ENCODE data around the gene HRK. TPM values are rescaled to one million over a fixed set of nuclear protein-coding genes. Genes with fewer than 3 reads are reported as not detected.

Gene HRK
- total RNA-seq, 1 experiment from 2014 or later = 2.6 TPM

DNA sequence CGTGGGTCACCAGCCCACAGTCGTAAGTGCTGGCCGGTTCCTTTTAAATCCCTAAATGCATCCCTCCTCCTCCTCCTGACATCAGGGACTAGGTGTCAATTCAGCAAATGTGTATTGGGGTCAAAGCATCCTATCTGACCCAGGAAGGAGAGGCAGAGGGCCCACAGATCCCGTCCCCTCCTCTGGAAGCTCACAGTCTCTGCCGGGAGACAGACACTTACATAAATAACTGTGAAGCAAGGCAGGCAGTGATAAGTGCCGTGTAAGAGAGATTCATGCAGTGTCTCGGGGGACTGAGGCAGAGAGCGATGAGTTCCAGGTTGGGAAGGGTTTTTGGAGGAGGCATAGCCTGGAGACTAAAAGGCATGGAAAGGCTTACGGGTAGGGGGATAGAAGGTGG lies 44.1 kb downstream of the HRK start:
- H3K4me1 ChIP-seq (ENCODE audit: insufficient read depth, low read length) = no peaks in the 10 kb centered on the region
- H3K9me3 ChIP-seq (ENCODE audit: control insufficient read depth, low read depth, low read length) = no peaks in the 10 kb centered on the region
- H3K27ac ChIP-seq (ENCODE audit: insufficient read length, low read depth, low read length) = no peak overlapping the region
- H3K23ac ChIP-seq (ENCODE audit: insufficient read length, low read depth, low read length) = no peak overlapping the region
- H2BK15ac ChIP-seq (ENCODE audit: low read depth, low read length) = no peak overlapping the region
- Mint-ChIP-seq H3K9me3 (no peaks in the 10 kb centered on the region), H3K27ac (peak overlapping the region; percentile 36 to 74 (median 74); a peak in 6 of 7 replicates), H3K4me3 (no peak overlapping the region), H3K27me3 (ENCODE audit: low read depth) (no peaks in the 10 kb centered on the region), H3K4me1 (peaks cover 6 to 7% of the 10 kb centered on the region in 2 experiments), H3K36me3 (ENCODE audit: insufficient read depth in 1 of 3, low read depth in 3 of 3) (peaks cover 2 to 24% (median 22%) of the 10 kb centered on the region in 3 experiments; a peak in 5 of 7 replicates)
- H3K79me2 ChIP-seq (ENCODE audit: insufficient read depth, low read length) = no peaks in the 10 kb centered on the region
- no peak overlapping the region for H3K4me2 ChIP-seq (ENCODE audit: insufficient read depth, insufficient read length, low read length)
- no peak overlapping the region for H3K4ac ChIP-seq (ENCODE audit: low read depth, low read length)
- H3K14ac ChIP-seq (ENCODE audit: insufficient read depth, low read length) = no peak overlapping the region; the same call in 1 of the 2 replicates
- peaks cover 3% of the 10 kb centered on the region for H4K20me1 ChIP-seq (ENCODE audit: control insufficient read depth, insufficient read depth, insufficient read length)
- H3K79me1 ChIP-seq (ENCODE audit: insufficient read depth, low read depth, low read length, poor library complexity, severe bottlenecking) = no peaks in the 10 kb centered on the region
- H3K9ac ChIP-seq (ENCODE audit: extremely low read depth, insufficient read length, low read length) = no peak overlapping the region
- no peak overlapping the region for H2AFZ ChIP-seq (ENCODE audit: low read length)
- H2BK120ac ChIP-seq (ENCODE audit: low read depth, low read length, poor library complexity, severe bottlenecking) = no peak overlapping the region
- no peak overlapping the region for H2BK12ac ChIP-seq (ENCODE audit: insufficient read length, low read depth, low read length)
- no peak overlapping the region for H2AK5ac ChIP-seq (ENCODE audit: insufficient read length, low read length)
- no peak overlapping the region for H3T11ph ChIP-seq (ENCODE audit: low read length)
- TF ChIP-seq CTCF (conservative IDR thresholded peaks at IDR 0.05) = no peak
- no peak overlapping the region for H4K5ac ChIP-seq (ENCODE audit: insufficient read length, low read depth, low read length)
- H2BK20ac ChIP-seq (ENCODE audit: low read depth, low read length, poor library complexity, severe bottlenecking) = no peak overlapping the region
- H3K27me3 ChIP-seq (ENCODE audit: insufficient read depth, low read length) = no peaks in the 10 kb centered on the region
- no CpG with 5 or more reads among the region's 9 CpGs for WGBS (ENCODE audit: extremely low coverage, insufficient read length, low lambda C conversion rate)
- no peak for DNase-seq
- H4K91ac ChIP-seq (ENCODE audit: insufficient read length, low read depth, low read length) = no peak overlapping the region
- peak overlapping the region; percentile 25 for H3K18ac ChIP-seq (ENCODE audit: insufficient read length, low read depth, low read length)
- no peak overlapping the region for H3K56ac ChIP-seq (ENCODE audit: insufficient read length, low read depth, low read length)
- H4K8ac ChIP-seq (replicated peaks; ENCODE audit: insufficient read length, low read depth, low read length) = no peak overlapping the region
- H2BK5ac ChIP-seq (ENCODE audit: insufficient read length, low read length) = no peak overlapping the region
- no peaks in the 10 kb centered on the region for H3K23me2 ChIP-seq (ENCODE audit: insufficient read length, low read depth, low read length, poor library complexity, severe bottlenecking)
